OCI-LY1 (cell line): ENCODE measurements around the gene UBTD1.

ENCODE experiments used
- EZH2 ChIP-seq: fragments of 200-600 bp; sonication (generic), shearing (Covaris generic); IDR thresholded peaks from 2 replicates; pipeline ENCODE4 v1.8.0; 2017; ENCODE audit warnings: borderline replicate concordance, mixed run types, mild to moderate bottlenecking, antibody characterized with exemption, low read length, moderate library complexity, mixed read lengths
- TF ChIP-seq, protein P1 (sequence below): fragments of 200-600 bp; sonication (generic), shearing (Covaris generic); IDR thresholded peaks from 2 replicates; pipeline ENCODE4 v1.5.1; 2017; ENCODE audit warnings: mild to moderate bottlenecking, antibody characterized with exemption, low read length, moderate library complexity, mixed read lengths

DNA sequence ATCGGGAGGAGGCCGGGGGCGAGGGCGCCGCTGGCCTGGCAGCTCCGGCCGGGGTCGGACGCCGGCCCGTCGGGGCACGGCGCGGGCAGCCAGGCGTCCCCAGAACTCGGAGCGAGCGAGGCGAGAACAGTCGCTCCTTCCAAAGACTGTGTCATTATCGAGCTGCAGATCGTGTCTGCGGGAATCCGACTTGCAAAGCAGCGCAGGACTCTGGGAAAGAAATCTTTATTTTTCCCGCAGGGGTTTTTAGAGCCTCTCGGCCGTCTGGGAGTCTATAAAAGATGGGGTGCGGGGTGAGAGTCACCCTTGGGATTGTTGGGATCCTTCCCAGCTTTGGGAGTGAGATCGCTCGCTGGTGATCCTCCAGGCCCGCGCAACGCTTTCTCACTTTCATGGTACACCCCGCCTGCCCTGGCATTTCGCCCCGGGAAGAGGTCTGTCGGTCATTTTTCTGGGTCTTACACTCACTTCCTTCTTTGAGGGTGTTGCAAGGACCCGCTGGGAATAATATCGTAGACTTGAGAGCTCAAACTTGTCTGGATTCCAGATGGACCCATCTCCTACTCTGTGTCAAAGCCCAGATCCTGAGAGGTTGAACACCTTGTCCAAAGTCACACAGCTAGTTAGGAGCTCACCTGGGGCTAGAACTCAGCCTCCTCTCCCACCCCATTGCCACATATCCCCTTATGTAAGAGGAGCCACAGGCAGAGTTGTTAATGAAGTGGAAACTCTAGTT is 1.0 kb downstream of the UBTD1 start:
- TF ChIP-seq, protein P1, sequence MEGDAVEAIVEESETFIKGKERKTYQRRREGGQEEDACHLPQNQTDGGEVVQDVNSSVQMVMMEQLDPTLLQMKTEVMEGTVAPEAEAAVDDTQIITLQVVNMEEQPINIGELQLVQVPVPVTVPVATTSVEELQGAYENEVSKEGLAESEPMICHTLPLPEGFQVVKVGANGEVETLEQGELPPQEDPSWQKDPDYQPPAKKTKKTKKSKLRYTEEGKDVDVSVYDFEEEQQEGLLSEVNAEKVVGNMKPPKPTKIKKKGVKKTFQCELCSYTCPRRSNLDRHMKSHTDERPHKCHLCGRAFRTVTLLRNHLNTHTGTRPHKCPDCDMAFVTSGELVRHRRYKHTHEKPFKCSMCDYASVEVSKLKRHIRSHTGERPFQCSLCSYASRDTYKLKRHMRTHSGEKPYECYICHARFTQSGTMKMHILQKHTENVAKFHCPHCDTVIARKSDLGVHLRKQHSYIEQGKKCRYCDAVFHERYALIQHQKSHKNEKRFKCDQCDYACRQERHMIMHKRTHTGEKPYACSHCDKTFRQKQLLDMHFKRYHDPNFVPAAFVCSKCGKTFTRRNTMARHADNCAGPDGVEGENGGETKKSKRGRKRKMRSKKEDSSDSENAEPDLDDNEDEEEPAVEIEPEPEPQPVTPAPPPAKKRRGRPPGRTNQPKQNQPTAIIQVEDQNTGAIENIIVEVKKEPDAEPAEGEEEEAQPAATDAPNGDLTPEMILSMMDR = no peak
- TF ChIP-seq EZH2 = no peak
